DMS153 treated with DMSO at 0.1 percent for 48 hours (cell line): Measurements from ENCODE around the gene PCSK4.
A peak's percentile ranks its signal among the peaks of the same experiment; 100 is the strongest.
"Not testable (repeated sequence)": the region's sequence is repeated elsewhere in the genome, so short reads cannot be mapped to it uniquely, and the experiment has no call there.

Source experiments
- DNase-seq: peaks from one replicate; lab custom pipeline; 2025; ENCODE audit not compliant: unreplicated experiment; lab: John Stamatoyannopoulos, UW

Gene PCSK4

GRCh38 chr19:1490311-1491113 lies at the start of gene PCSK4:
TSS of gene PCSK4 (minus strand) at chr19:1490350. CDS start at chr19:1490346, 4 bp downstream.
- DNase-seq, result peak; percentile 86

GRCh38 chr19:1539749-1540148 lies 49.6 kb upstream of the PCSK4 start:
- not testable (repeated sequence) for DNase-seq

GRCh38 chr19:1538978-1539377 lies 48.8 kb upstream of the PCSK4 start:
- DNase-seq, result no peak

GRCh38 chr19:1535699-1536098 lies 45.5 kb upstream of the PCSK4 start:
- DNase-seq, result not testable (repeated sequence)

- no peak for DNase-seq
These were observed 44.8 kb upstream of the PCSK4 start for GRCh38 chr19:1534972-1535371.

GRCh38 chr19:1533510-1534150 lies 43.5 kb upstream of the PCSK4 start:
- no peak for DNase-seq

GRCh38 chr19:1532003-1532402 lies 41.9 kb upstream of the PCSK4 start:
- DNase-seq, result no peak

GRCh38 chr19:1531587-1531986 lies 41.4 kb upstream of the PCSK4 start:
- DNase-seq, result no peak

- DNase-seq, result not testable (repeated sequence)
These were observed 40.7 kb upstream of the PCSK4 start for GRCh38 chr19:1530856-1531255.

GRCh38 chr19:1529430-1529816 lies 39.3 kb upstream of the PCSK4 start:
- no peak for DNase-seq

GRCh38 chr19:1528596-1529429 lies 38.7 kb upstream of the PCSK4 start:
- DNase-seq, result no peak

- no peak for DNase-seq
These were observed 37.6 kb upstream of the PCSK4 start for GRCh38 chr19:1527650-1528309.

- no peak for DNase-seq
These were observed 37.0 kb upstream of the PCSK4 start for GRCh38 chr19:1526979-1527649.

- DNase-seq, result no peak
These were observed 36.1 kb upstream of the PCSK4 start for GRCh38 chr19:1526066-1526778.

GRCh38 chr19:1525343-1525742 lies 35.2 kb upstream of the PCSK4 start:
- no peak for DNase-seq

- no peak for DNase-seq
These were observed 34.8 kb upstream of the PCSK4 start for GRCh38 chr19:1524972-1525325.

- DNase-seq, result no peak
These were observed 34.3 kb upstream of the PCSK4 start for GRCh38 chr19:1524287-1524971.

GRCh38 chr19:1523412-1524286 lies 33.5 kb upstream of the PCSK4 start, which contains the start of gene PLK5:
TSS of gene PLK5 (plus strand) at chr19:1524077. CDS start at chr19:1526997, 2,920 bp downstream.
- no peak for DNase-seq
